ENCODE results near the gene RAD51B.

The RAD51B gene

GRCh38 chr14:68247676-68248268 lies 428.2 kb downstream of the RAD51B start:
- no peak for DNase-seq (ENCODE audit: low read depth, low spot score)
- H3K4me3 ChIP-seq = peak overlapping the region; percentile 6

GRCh38 chr14:68248481-68249255 lies 429.1 kb downstream of the RAD51B start:
- H3K9ac ChIP-seq (ENCODE audit: insufficient read length) = peak overlapping the region; percentile 7
- H3K27ac ChIP-seq = peak overlapping the region; percentile 93
- TF ChIP-seq POLR2AphosphoS5 (IDR thresholded peaks at IDR 0.05; ENCODE audit: borderline replicate concordance, low read depth, low read length) = no peak

More at GRCh38 chr14:68247676-68248268, 428.2 kb downstream of the RAD51B start:
- Histone ChIP-seq H3K9ac (ENCODE audit: insufficient read length) (peak overlapping the region; percentile 7), H3K36me3 (ENCODE audit: insufficient read depth, low read length) (no peaks in the 10 kb centered on the region), H3K9me3 (ENCODE audit: low read depth, low read length) (no peaks in the 10 kb centered on the region), H3K27ac (peak overlapping the region; percentile 93)
- TF ChIP-seq POLR2AphosphoS5 (IDR thresholded peaks at IDR 0.05; ENCODE audit: borderline replicate concordance, low read depth, low read length) (no peak), EZH2 (IDR thresholded peaks at IDR 0.05) (no peak), FOXP2 (optimal IDR thresholded peaks at IDR 0.05; ENCODE audit: control extremely low read depth, extremely low read length, insufficient read depth) (no peak)

GRCh38 chr14:68249661-68250451 lies 430.3 kb downstream of the RAD51B start:
- H3K27ac ChIP-seq = peak overlapping the region; percentile 90
- peak overlapping the region; percentile 42 for H3K9ac ChIP-seq (ENCODE audit: insufficient read length)

More at GRCh38 chr14:68248481-68249255, 429.1 kb downstream of the RAD51B start:
- Histone ChIP-seq H3K36me3 (ENCODE audit: insufficient read depth, low read length) (no peaks in the 10 kb centered on the region), H3K9me3 (ENCODE audit: low read depth, low read length) (no peaks in the 10 kb centered on the region), H3K4me3 (peak overlapping the region; percentile 6; the same call in 1 of the 2 replicates)
- DNase-seq (ENCODE audit: low read depth, low spot score) = peak; percentile 75

GRCh38 chr14:68250927-68251768 lies 431.6 kb downstream of the RAD51B start:
- DNase-seq (ENCODE audit: low read depth, low spot score) = no peak
- Histone ChIP-seq H3K27ac (peak overlapping the region; percentile 90; the same call in 1 of the 2 replicates), H3K4me3 (no peak overlapping the region), H3K9me3 (ENCODE audit: low read depth, low read length) (no peaks in the 10 kb centered on the region), H3K9ac (ENCODE audit: insufficient read length) (no peak overlapping the region), H3K36me3 (ENCODE audit: insufficient read depth, low read length) (no peaks in the 10 kb centered on the region)
- no peak for TF ChIP-seq FOXP2 (optimal IDR thresholded peaks at IDR 0.05; ENCODE audit: control extremely low read depth, extremely low read length, insufficient read depth)

More at GRCh38 chr14:68249661-68250451, 430.3 kb downstream of the RAD51B start:
- no peak for DNase-seq (ENCODE audit: low read depth, low spot score)
- TF ChIP-seq POLR2AphosphoS5 (IDR thresholded peaks at IDR 0.05; ENCODE audit: borderline replicate concordance, low read depth, low read length) = no peak
- TF ChIP-seq EZH2 (IDR thresholded peaks at IDR 0.05) = no peak
- Histone ChIP-seq H3K9me3 (ENCODE audit: low read depth, low read length) (no peaks in the 10 kb centered on the region), H3K36me3 (ENCODE audit: insufficient read depth, low read length) (no peaks in the 10 kb centered on the region), H3K4me3 (peak overlapping the region; percentile 24; the same call in 1 of the 2 replicates)

- TF ChIP-seq EZH2 (IDR thresholded peaks at IDR 0.05) (no peak), FOXP2 (optimal IDR thresholded peaks at IDR 0.05; ENCODE audit: control extremely low read depth, extremely low read length, insufficient read depth) (no peak), POLR2AphosphoS5 (IDR thresholded peaks at IDR 0.05; ENCODE audit: borderline replicate concordance, low read depth, low read length) (no peak)
- Histone ChIP-seq H3K9ac (ENCODE audit: insufficient read length) (no peak overlapping the region), H3K27ac (peak overlapping the region; percentile 90; the same call in 1 of the 2 replicates), H3K4me3 (no peak overlapping the region), H3K9me3 (ENCODE audit: low read depth, low read length) (no peaks in the 10 kb centered on the region), H3K36me3 (ENCODE audit: insufficient read depth, low read length) (no peaks in the 10 kb centered on the region)
- no peak for DNase-seq (ENCODE audit: low read depth, low spot score)
Measured at GRCh38 chr14:68251769-68252100, 432.2 kb downstream of the RAD51B start.

GRCh38 chr14:68253160-68253780 lies 433.7 kb downstream of the RAD51B start:
- TF ChIP-seq EZH2 (IDR thresholded peaks at IDR 0.05) (no peak), POLR2AphosphoS5 (IDR thresholded peaks at IDR 0.05; ENCODE audit: borderline replicate concordance, low read depth, low read length) (no peak), FOXP2 (optimal IDR thresholded peaks at IDR 0.05; ENCODE audit: control extremely low read depth, extremely low read length, insufficient read depth) (no peak)

GRCh38 chr14:68253878-68254528 lies 434.4 kb downstream of the RAD51B start:
- H3K36me3 ChIP-seq (ENCODE audit: insufficient read depth, low read length) = no peaks in the 10 kb centered on the region
- H3K4me3 ChIP-seq = no peak overlapping the region
- TF ChIP-seq EZH2 (IDR thresholded peaks at IDR 0.05) (no peak), FOXP2 (optimal IDR thresholded peaks at IDR 0.05; ENCODE audit: control extremely low read depth, extremely low read length, insufficient read depth) (no peak), POLR2AphosphoS5 (IDR thresholded peaks at IDR 0.05; ENCODE audit: borderline replicate concordance, low read depth, low read length) (no peak)
- no peaks in the 10 kb centered on the region for H3K9me3 ChIP-seq (ENCODE audit: low read depth, low read length)
- no peak for DNase-seq (ENCODE audit: low read depth, low spot score)
- no peak overlapping the region for H3K9ac ChIP-seq (ENCODE audit: insufficient read length)
- H3K27ac ChIP-seq = peak overlapping the region; percentile 52

More at GRCh38 chr14:68253160-68253780, 433.7 kb downstream of the RAD51B start:
- no peaks in the 10 kb centered on the region for H3K9me3 ChIP-seq (ENCODE audit: low read depth, low read length)
- H3K4me3 ChIP-seq = no peak overlapping the region
- no peaks in the 10 kb centered on the region for H3K36me3 ChIP-seq (ENCODE audit: insufficient read depth, low read length)
- peak overlapping the region; percentile 1 for H3K9ac ChIP-seq (ENCODE audit: insufficient read length)
- no peak for DNase-seq (ENCODE audit: low read depth, low spot score)
- H3K27ac ChIP-seq = 0 out of 2 replicates have a peak overlapping the region, but pooled peaks have one; percentile 52
